H9 (cell line): Measurements from ENCODE around the gene SCAP. TPM values are rescaled to one million over a fixed set of nuclear protein-coding genes. Genes with fewer than 3 reads are reported as not detected.
"Not testable (repeated sequence)": the region's sequence is repeated elsewhere in the genome, so short reads cannot be mapped to it uniquely, and the experiment has no call there.

Experiments
- DNase-seq: peaks from one replicate; pipeline ENCODE4 v3.0.0-alpha.2; 2017
- H2AFZ ChIP-seq: one replicate; pipeline ENCODE4 v1.6.1; 2013; ENCODE audit warnings: mild to moderate bottlenecking, low read length, control low read depth, moderate library complexity
- H2AK5ac ChIP-seq: 2 replicates; pipeline ENCODE4 v1.6.1; 2013; ENCODE audit warnings: low read length, control low read depth, mixed read lengths; ENCODE audit not compliant: insufficient read length
- H2BK120ac ChIP-seq: one replicate; pipeline ENCODE4 v1.6.1; 2013; ENCODE audit warnings: low read depth, mild to moderate bottlenecking, low read length, control low read depth, inconsistent platforms; ENCODE audit not compliant: poor library complexity, severe bottlenecking
- H2BK12ac ChIP-seq: 2 replicates; pipeline ENCODE4 v1.6.1; 2013; ENCODE audit warnings: low read length, control low read depth, mixed read lengths, low read depth; ENCODE audit not compliant: insufficient read length
- H2BK15ac ChIP-seq: 2 replicates; pipeline ENCODE4 v1.6.1; 2013; ENCODE audit warnings: low read depth, low read length, control low read depth
- H2BK20ac ChIP-seq: one replicate; pipeline ENCODE4 v1.6.1; 2013; ENCODE audit warnings: low read depth, mild to moderate bottlenecking, low read length, control low read depth, inconsistent platforms; ENCODE audit not compliant: poor library complexity, severe bottlenecking
- H2BK5ac ChIP-seq: 2 replicates; pipeline ENCODE4 v1.6.1; 2013; ENCODE audit warnings: low read length, control low read depth, mixed read lengths; ENCODE audit not compliant: insufficient read length
- H3K14ac ChIP-seq: 2 replicates; pipeline ENCODE4 v1.6.1; 2013; ENCODE audit warnings: low read length, control low read depth; ENCODE audit not compliant: insufficient read depth
- H3K18ac ChIP-seq: 2 replicates; pipeline ENCODE4 v1.6.1; 2013; ENCODE audit warnings: low read depth, mild to moderate bottlenecking, mixed read lengths, low read length, control low read depth; ENCODE audit not compliant: insufficient read length
- H3K23ac ChIP-seq: 2 replicates; pipeline ENCODE4 v1.6.1; 2013; ENCODE audit warnings: low read length, control low read depth, mixed read lengths, low read depth; ENCODE audit not compliant: insufficient read length
- H3K23me2 ChIP-seq: 2 replicates; pipeline ENCODE4 v1.6.1; 2013; ENCODE audit warnings: low read depth, mild to moderate bottlenecking, mixed read lengths, low read length, control low read depth; ENCODE audit not compliant: insufficient read length, poor library complexity, severe bottlenecking
- H3K27ac ChIP-seq: 2 replicates; pipeline ENCODE4 v1.5.1; 2013; ENCODE audit warnings: low read length, control low read depth, mixed read lengths, low read depth; ENCODE audit not compliant: insufficient read length
- H3K27me3 ChIP-seq: 2 replicates; pipeline ENCODE4 v1.6.1; 2013; ENCODE audit warnings: low read length, control low read depth, inconsistent platforms; ENCODE audit not compliant: insufficient read depth
- H3K4ac ChIP-seq: 2 replicates; pipeline ENCODE4 v1.6.1; 2013; ENCODE audit warnings: low read depth, mild to moderate bottlenecking, control low read depth, inconsistent platforms, low read length, moderate library complexity
- H3K4me1 ChIP-seq: 2 replicates; pipeline ENCODE4 v1.6.1; 2013; ENCODE audit warnings: low read length, control low read depth, inconsistent platforms; ENCODE audit not compliant: insufficient read depth
- H3K4me2 ChIP-seq: 2 replicates; pipeline ENCODE4 v1.6.1; 2013; ENCODE audit warnings: low read length, control low read depth, mixed read lengths; ENCODE audit not compliant: insufficient read length, insufficient read depth
- H3K56ac ChIP-seq: 2 replicates; pipeline ENCODE4 v1.6.1; 2013; ENCODE audit warnings: low read depth, mild to moderate bottlenecking, mixed read lengths, low read length, control low read depth; ENCODE audit not compliant: insufficient read length
- H3K79me1 ChIP-seq: 2 replicates; pipeline ENCODE4 v1.6.1; 2013; ENCODE audit warnings: low read depth, mild to moderate bottlenecking, moderate library complexity, low read length, control low read depth, inconsistent platforms; ENCODE audit not compliant: insufficient read depth, poor library complexity, severe bottlenecking
- H3K79me2 ChIP-seq: 2 replicates; pipeline ENCODE4 v1.6.1; 2013; ENCODE audit warnings: low read length, control low read depth, inconsistent platforms; ENCODE audit not compliant: insufficient read depth
- H3K9ac ChIP-seq: 2 replicates; pipeline ENCODE4 v1.6.1; 2013; ENCODE audit warnings: low read length, control low read depth, mixed read lengths; ENCODE audit not compliant: insufficient read length; ENCODE audit errors: extremely low read depth
- H3K9me3 ChIP-seq: one replicate; pipeline ENCODE4 v1.6.1; 2013; ENCODE audit warnings: low read depth, low read length, inconsistent platforms; ENCODE audit not compliant: control insufficient read depth
- H3T11ph ChIP-seq: one replicate; pipeline ENCODE4 v1.6.1; 2013; ENCODE audit warnings: mild to moderate bottlenecking, low read length, control low read depth, inconsistent platforms
- H4K20me1 ChIP-seq: one replicate; pipeline ENCODE4 v1.6.1; 2013; ENCODE audit not compliant: control insufficient read depth, insufficient read length, insufficient read depth
- H4K5ac ChIP-seq: 2 replicates; pipeline ENCODE4 v1.6.1; 2013; ENCODE audit warnings: low read depth, mild to moderate bottlenecking, mixed read lengths, low read length, control low read depth; ENCODE audit not compliant: insufficient read length
- H4K8ac ChIP-seq: replicated peaks from 2 replicates; pipeline ENCODE4 v1.6.1; 2013; ENCODE audit warnings: low read length, control low read depth, mixed read lengths, low read depth; ENCODE audit not compliant: insufficient read length
- H4K91ac ChIP-seq: 2 replicates; pipeline ENCODE4 v1.6.1; 2013; ENCODE audit warnings: low read depth, mild to moderate bottlenecking, moderate library complexity, mixed read lengths, low read length, control low read depth; ENCODE audit not compliant: insufficient read length
- H3K27ac Mint-ChIP-seq, 3 experiments: 2 replicates in 2 of 3; 3 replicates in 1 of 3; pipeline ENCODE4 v1.8.0; 2020 to 2021; ENCODE audit warnings: mixed read lengths in 3 of 3, mild to moderate bottlenecking in 1 of 3, moderate library complexity in 1 of 3
- H3K27me3 Mint-ChIP-seq: 2 replicates; pipeline ENCODE4 v1.8.0; 2021; ENCODE audit warnings: low read depth, mild to moderate bottlenecking, moderate library complexity, mixed read lengths
- H3K36me3 Mint-ChIP-seq, 3 experiments: 2 replicates in 2 of 3; 3 replicates in 1 of 3; pipeline ENCODE4 v1.8.0; 2020 to 2021; ENCODE audit warnings: low read depth in 3 of 3, mixed read lengths in 3 of 3; ENCODE audit not compliant: insufficient read depth in 1 of 3
- H3K4me1 Mint-ChIP-seq, 2 experiments: 2 replicates each; pipeline ENCODE4 v1.8.0; 2020; ENCODE audit warnings: mixed read lengths in 2 of 2
- H3K4me3 Mint-ChIP-seq, 2 experiments: 2 replicates in 1 of 2; 3 replicates in 1 of 2; pipeline ENCODE4 v1.8.0; 2020 to 2021; ENCODE audit warnings: mild to moderate bottlenecking in 2 of 2, mixed read lengths in 2 of 2, moderate library complexity in 1 of 2
- H3K9me3 Mint-ChIP-seq, 2 experiments: 2 replicates in 1 of 2; 3 replicates in 1 of 2; pipeline ENCODE4 v1.8.0; 2020; ENCODE audit warnings: mild to moderate bottlenecking in 2 of 2, mixed read lengths in 2 of 2, moderate library complexity in 1 of 2
- WGBS: extraction: QIAGEN DNeasy Blood & Tissue Kit; methylation state at CpG from one replicate; pipeline ENCODE4 v1.1.7; 2013; ENCODE audit warnings: missing lambda C conversion rate, low lambda C conversion rate, mixed read lengths; ENCODE audit not compliant: insufficient read length; ENCODE audit errors: extremely low coverage; 5-methylcytosine and 5-hydroxymethylcytosine counted together
- total RNA-seq: library from RNA; stranded (reverse); gene quantifications from 2 replicates; pipeline ENCODE4 v1.2.1, GENCODE V29; 2021

The SCAP gene
- total RNA-seq, 1 experiment from 2014 or later: 104 TPM

GRCh38 chr3:47480267-47480666 is 4.5 kb upstream of the SCAP start:
- not testable (repeated sequence) for H2AK5ac ChIP-seq, H3K79me2 ChIP-seq, H3K4me2 ChIP-seq, H3K4ac ChIP-seq, H4K8ac ChIP-seq, H3K56ac ChIP-seq, H3K27me3 Mint-ChIP-seq, H3K79me1 ChIP-seq, H3K23ac ChIP-seq, DNase-seq, H2AFZ ChIP-seq, H2BK20ac ChIP-seq, H4K91ac ChIP-seq, H3K36me3 Mint-ChIP-seq, H3K9me3 Mint-ChIP-seq, H3K4me3 Mint-ChIP-seq, H3K9ac ChIP-seq, H3K4me1 ChIP-seq, H3T11ph ChIP-seq, H4K5ac ChIP-seq, H3K9me3 ChIP-seq, H3K23me2 ChIP-seq, H3K27ac ChIP-seq, H3K27me3 ChIP-seq, H4K20me1 ChIP-seq, H2BK5ac ChIP-seq, H2BK12ac ChIP-seq, H3K14ac ChIP-seq, H2BK120ac ChIP-seq, H2BK15ac ChIP-seq, H3K18ac ChIP-seq
- H3K27ac Mint-ChIP-seq: peak overlapping the region in 1 of 3 experiments; percentile 80; a peak in 1 of 7 replicates
- no CpG with 5 or more reads among the region's 6 CpGs for WGBS
- peaks cover 28 to 36% of the 10 kb centered on the region in 2 experiments for H3K4me1 Mint-ChIP-seq
